Measurements from ENCODE around the gene XYLT1. TPM values are rescaled to one million over a fixed set of nuclear protein-coding genes. Genes with fewer than 3 reads are reported as not detected.

XYLT1 gene
- polyA plus RNA-seq, 1 donor from 2014 or later, result 3.3 TPM

- H3K9ac ChIP-seq (ENCODE audit: low read length), result no peak overlapping the region
- H4K20me1 ChIP-seq (ENCODE audit: insufficient read depth), result no peaks in the 10 kb centered on the region
- no peaks in the 10 kb centered on the region for H3K9me2 ChIP-seq (ENCODE audit: insufficient read depth, low read length)
- H3K27ac ChIP-seq (ENCODE audit: low read length), result no peak overlapping the region
- no peaks in the 10 kb centered on the region for H3K36me3 ChIP-seq (ENCODE audit: insufficient read depth, low read length)
- no peak overlapping the region for H3K4me3 ChIP-seq (ENCODE audit: low read length)
- no peaks in the 10 kb centered on the region for H3K27me3 ChIP-seq (ENCODE audit: insufficient read depth, low read depth, low read length)
- no peaks in the 10 kb centered on the region for H3K79me2 ChIP-seq (replicated peaks; ENCODE audit: insufficient read depth, low read length)
- TF ChIP-seq MXI1 (conservative IDR thresholded peaks at IDR 0.05; ENCODE audit: poor library complexity, severe bottlenecking), result no peak
- no peak for TF ChIP-seq SMC3 (conservative IDR thresholded peaks at IDR 0.05; ENCODE audit: poor library complexity)
- TF ChIP-seq EP300 (conservative IDR thresholded peaks at IDR 0.05; ENCODE audit: poor library complexity, severe bottlenecking), result no peak
- TF ChIP-seq POLR2AphosphoS5 (IDR thresholded peaks at IDR 0.05), result no peak
- no peak for TF ChIP-seq TAF1 (IDR thresholded peaks at IDR 0.05; ENCODE audit: low read depth)
- no peak for TF ChIP-seq EZH2 (IDR thresholded peaks at IDR 0.05; ENCODE audit: borderline replicate concordance, insufficient read depth, low read length, poor library complexity, severe bottlenecking)
- no peak for TF ChIP-seq REST (IDR thresholded peaks at IDR 0.05; ENCODE audit: borderline replicate concordance)
- TF ChIP-seq CTCF (IDR thresholded peaks at IDR 0.05; ENCODE audit: poor library complexity, severe bottlenecking), result no peak
- no peak for TF ChIP-seq RAD21 (conservative IDR thresholded peaks at IDR 0.05)
- no peaks in the 10 kb centered on the region for H3F3A ChIP-seq (ENCODE audit: insufficient read depth, low read length, poor library complexity, severe bottlenecking)
- H3K4me2 ChIP-seq (ENCODE audit: low read length), result no peak overlapping the region
- H3K9me3 ChIP-seq (ENCODE audit: low read length), result no peaks in the 10 kb centered on the region
- no peak overlapping the region for H2AFZ ChIP-seq (ENCODE audit: low read depth, low read length)
Measured at GRCh38 chr16:17348042-17348783, 122.5 kb downstream of the XYLT1 start.

- H3K9ac ChIP-seq (ENCODE audit: low read length), result no peak overlapping the region
- TF ChIP-seq SMC3 (conservative IDR thresholded peaks at IDR 0.05; ENCODE audit: poor library complexity) (no peak), EP300 (conservative IDR thresholded peaks at IDR 0.05; ENCODE audit: poor library complexity, severe bottlenecking) (no peak), TAF1 (IDR thresholded peaks at IDR 0.05; ENCODE audit: low read depth) (no peak), REST (IDR thresholded peaks at IDR 0.05; ENCODE audit: borderline replicate concordance) (no peak), RAD21 (conservative IDR thresholded peaks at IDR 0.05) (no peak), MXI1 (conservative IDR thresholded peaks at IDR 0.05; ENCODE audit: poor library complexity, severe bottlenecking) (no peak), CTCF (IDR thresholded peaks at IDR 0.05; ENCODE audit: poor library complexity, severe bottlenecking) (no peak), POLR2AphosphoS5 (IDR thresholded peaks at IDR 0.05) (no peak), EZH2 (IDR thresholded peaks at IDR 0.05; ENCODE audit: borderline replicate concordance, insufficient read depth, low read length, poor library complexity, severe bottlenecking) (no peak)
- H3K27me3 ChIP-seq (ENCODE audit: insufficient read depth, low read depth, low read length), result no peaks in the 10 kb centered on the region
- no peak overlapping the region for H3K4me3 ChIP-seq (ENCODE audit: low read length)
- no peaks in the 10 kb centered on the region for H3K9me2 ChIP-seq (ENCODE audit: insufficient read depth, low read length)
- no peaks in the 10 kb centered on the region for H3K36me3 ChIP-seq (ENCODE audit: insufficient read depth, low read length)
- H3K79me2 ChIP-seq (replicated peaks; ENCODE audit: insufficient read depth, low read length), result no peaks in the 10 kb centered on the region
- no peak overlapping the region for H3K4me2 ChIP-seq (ENCODE audit: low read length)
- no peak overlapping the region for H3K27ac ChIP-seq (ENCODE audit: low read length)
- no peak overlapping the region for H2AFZ ChIP-seq (ENCODE audit: low read depth, low read length)
- no peaks in the 10 kb centered on the region for H3K9me3 ChIP-seq (ENCODE audit: low read length)
- no peaks in the 10 kb centered on the region for H3F3A ChIP-seq (ENCODE audit: insufficient read depth, low read length, poor library complexity, severe bottlenecking)
- H4K20me1 ChIP-seq (ENCODE audit: insufficient read depth), result no peaks in the 10 kb centered on the region
Measured at GRCh38 chr16:17347624-17348023, 123.1 kb downstream of the XYLT1 start.
